Measurements from ENCODE around the gene ATP8B4.

ATP8B4 gene

DNA sequence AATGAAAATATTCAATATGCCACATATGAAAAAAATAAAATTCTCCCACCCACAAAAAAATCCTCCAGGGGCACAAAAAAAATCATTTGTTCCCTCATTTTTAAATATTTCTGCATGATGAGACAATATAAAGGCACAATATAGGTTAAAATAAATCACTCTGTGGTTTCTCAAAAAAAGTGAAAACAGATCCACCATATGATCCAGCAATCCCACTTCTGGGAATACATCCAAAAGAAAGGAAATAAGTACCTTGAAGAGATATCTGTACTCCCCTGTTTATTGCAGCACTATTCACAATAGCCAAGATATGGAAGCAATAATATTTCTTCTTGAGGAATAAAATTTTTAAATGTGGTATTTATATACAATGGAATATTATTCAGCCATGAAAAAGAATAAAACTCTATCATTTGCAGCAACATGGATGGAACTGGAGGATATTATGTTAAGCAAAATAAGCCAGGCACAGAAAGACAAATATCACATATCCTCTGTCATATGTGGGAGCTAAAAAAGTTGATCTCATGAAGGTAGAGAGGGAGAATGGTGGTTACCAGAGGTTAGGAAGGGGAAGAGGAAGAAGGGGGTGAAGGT is 1.5 kb downstream of the ATP8B4 start:
- DNase-seq (ENCODE audit: low read depth), result no peak
- no peak overlapping the region for H3K4me3 ChIP-seq (ENCODE audit: low read depth, low read length)
- TF ChIP-seq, protein P1, sequence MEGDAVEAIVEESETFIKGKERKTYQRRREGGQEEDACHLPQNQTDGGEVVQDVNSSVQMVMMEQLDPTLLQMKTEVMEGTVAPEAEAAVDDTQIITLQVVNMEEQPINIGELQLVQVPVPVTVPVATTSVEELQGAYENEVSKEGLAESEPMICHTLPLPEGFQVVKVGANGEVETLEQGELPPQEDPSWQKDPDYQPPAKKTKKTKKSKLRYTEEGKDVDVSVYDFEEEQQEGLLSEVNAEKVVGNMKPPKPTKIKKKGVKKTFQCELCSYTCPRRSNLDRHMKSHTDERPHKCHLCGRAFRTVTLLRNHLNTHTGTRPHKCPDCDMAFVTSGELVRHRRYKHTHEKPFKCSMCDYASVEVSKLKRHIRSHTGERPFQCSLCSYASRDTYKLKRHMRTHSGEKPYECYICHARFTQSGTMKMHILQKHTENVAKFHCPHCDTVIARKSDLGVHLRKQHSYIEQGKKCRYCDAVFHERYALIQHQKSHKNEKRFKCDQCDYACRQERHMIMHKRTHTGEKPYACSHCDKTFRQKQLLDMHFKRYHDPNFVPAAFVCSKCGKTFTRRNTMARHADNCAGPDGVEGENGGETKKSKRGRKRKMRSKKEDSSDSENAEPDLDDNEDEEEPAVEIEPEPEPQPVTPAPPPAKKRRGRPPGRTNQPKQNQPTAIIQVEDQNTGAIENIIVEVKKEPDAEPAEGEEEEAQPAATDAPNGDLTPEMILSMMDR (IDR thresholded peaks at IDR 0.05; ENCODE audit: insufficient read depth, low read depth, low read length, missing control alignments), result no peak

DNA sequence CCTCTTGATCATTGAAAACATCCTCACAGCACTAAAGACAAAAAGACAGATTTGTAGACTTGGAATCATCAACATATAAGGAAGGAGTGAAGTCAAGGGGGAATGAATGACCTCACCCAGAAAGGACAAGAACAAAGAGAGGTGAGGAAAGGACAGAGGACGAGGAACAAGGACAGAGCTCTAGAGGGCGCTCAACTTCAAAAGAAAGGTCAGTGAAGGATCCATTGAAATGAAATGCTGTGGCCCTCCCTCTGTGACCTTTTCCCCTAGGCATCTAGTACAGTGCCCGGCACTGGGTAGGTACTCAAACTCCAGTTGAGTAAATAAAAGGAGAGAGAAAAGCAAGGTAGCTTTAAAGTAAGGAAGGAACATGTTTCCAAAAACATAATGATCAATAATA is 2.6 kb downstream of the ATP8B4 start:
- DNase-seq (ENCODE audit: low read depth), result peak; percentile 41
- TF ChIP-seq, protein P1 (IDR thresholded peaks at IDR 0.05; ENCODE audit: insufficient read depth, low read depth, low read length, missing control alignments), result peak; percentile 49

DNA sequence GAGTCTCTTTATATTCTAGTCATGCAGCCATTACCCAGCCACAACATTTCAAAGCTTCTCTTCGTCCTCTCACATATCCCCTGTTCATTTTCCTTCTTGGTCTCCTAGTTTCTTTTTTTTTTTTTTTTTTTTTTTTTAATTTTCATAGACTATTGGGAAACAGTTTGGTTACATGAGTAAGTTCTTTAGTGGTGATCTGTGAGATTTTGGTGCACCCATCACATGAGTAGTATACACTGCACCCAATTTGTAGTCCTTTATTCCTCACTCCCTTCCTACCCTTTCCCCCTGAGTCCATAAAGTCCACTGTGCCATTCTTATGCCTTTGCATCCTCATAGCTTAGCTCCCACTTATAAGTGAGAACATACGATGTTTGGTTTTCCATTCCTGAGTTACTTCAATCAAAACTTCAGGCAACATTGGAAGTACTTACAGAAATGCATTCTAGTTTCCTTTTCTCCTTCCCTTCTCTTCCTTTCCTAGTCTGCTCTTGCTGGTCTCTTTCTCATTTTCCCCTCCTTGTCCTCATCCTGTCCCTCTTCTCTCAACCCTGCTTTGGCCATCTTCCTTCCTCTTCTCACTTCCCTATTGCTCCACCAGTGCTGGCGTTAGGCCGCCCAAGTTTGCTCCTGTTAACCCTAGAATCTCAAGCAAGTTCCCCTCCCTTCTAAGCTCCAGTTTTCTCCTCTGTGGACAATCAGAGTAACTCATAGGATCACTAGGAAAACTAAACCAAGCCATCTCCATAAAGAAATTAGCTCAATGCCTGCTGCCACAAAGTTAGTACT is 4.8 kb downstream of the ATP8B4 start:
- TF ChIP-seq, protein P1 (IDR thresholded peaks at IDR 0.05; ENCODE audit: insufficient read depth, low read depth, low read length, missing control alignments), result no peak
- DNase-seq (ENCODE audit: low read depth), result no peak
- H3K4me3 ChIP-seq (ENCODE audit: low read depth, low read length), result no peak overlapping the region

More for the DNA sequence above, 2.6 kb downstream of the ATP8B4 start:
- no peak overlapping the region for H3K4me3 ChIP-seq (ENCODE audit: low read depth, low read length)

DNA sequence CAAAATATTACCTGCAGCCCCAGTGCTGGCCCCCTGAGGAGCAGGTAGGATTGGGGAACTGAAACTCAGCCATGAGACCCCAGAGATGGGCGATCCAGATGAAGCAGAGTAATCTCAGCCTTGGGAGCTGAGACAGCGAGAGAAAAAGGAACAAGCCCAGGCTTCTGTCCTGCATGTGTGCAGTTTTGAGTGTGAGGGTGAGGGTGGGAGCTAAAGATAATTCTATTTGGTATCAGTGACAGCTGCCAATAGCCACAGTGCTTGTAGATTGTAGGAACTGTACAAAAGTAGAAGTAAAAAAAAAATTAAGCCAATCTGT is 5.9 kb downstream of the ATP8B4 start:
- no peak overlapping the region for H3K4me3 ChIP-seq (ENCODE audit: low read depth, low read length)
- DNase-seq (ENCODE audit: low read depth), result no peak
- TF ChIP-seq, protein P1 (IDR thresholded peaks at IDR 0.05; ENCODE audit: insufficient read depth, low read depth, low read length, missing control alignments), result no peak

DNA sequence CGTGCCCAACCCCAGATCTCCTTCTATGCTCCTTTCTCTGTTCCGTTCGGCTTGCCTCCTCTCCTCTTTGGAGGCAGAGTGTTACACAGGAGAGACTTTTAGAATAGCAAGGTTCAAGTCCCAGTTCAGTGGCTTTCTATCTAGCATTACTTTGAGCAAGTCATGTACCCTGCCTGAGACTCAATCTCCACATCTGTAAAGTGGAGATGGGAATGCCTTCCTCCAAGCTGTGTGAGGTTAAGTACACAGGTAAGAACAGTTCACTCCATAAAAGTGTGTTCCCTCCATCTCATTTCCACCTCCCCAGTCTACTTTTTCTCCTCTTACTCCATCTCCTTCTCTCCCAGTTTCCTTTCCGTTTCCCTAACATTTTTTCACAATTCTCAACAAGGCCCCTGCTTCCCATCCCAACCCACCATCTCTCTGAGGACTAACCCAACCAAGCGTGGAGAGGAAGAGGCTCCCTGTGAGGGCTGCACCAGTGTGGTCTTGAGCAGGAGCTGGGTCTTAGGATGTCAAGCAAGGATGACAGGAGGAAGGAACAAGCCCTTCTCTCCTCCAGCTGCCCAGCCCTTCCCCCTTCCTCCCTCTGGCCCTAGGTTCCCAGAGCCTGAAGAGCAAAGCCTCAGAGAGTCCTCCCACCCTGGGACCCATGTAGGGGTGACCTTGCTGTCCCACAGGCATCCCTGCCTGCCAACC is 6.4 kb downstream of the ATP8B4 start:
- H3K4me3 ChIP-seq (ENCODE audit: low read depth, low read length), result no peak overlapping the region
- TF ChIP-seq, protein P1 (IDR thresholded peaks at IDR 0.05; ENCODE audit: insufficient read depth, low read depth, low read length, missing control alignments), result no peak
- no peak for DNase-seq (ENCODE audit: low read depth)

DNA sequence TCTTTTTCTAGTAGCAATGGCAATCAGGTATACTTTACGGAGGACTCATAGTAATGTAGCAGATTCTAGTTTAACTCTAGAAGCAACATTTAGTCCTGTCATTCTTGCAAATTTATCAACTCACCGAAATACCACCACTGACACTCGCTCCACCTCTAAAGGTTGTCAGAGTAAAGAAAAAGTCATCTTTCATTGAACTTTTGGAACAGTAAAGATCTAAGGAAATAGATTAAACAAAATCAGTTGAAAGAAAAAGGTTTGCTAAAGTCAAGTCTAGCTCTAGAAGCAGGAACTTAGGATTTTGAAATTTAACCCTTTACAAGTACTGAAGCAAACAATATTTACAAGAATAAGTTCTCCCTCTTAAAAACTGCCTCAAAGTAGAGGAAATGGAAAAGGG is 8.7 kb downstream of the ATP8B4 start:
- DNase-seq (ENCODE audit: low read depth), result no peak
- TF ChIP-seq, protein P1 (IDR thresholded peaks at IDR 0.05; ENCODE audit: insufficient read depth, low read depth, low read length, missing control alignments), result no peak
- H3K4me3 ChIP-seq (ENCODE audit: low read depth, low read length), result no peak overlapping the region
